Pancreas (tissue), 10 donors: ENCODE measurements around the gene PHF5A. TPM values are rescaled to one million over a fixed set of nuclear protein-coding genes. Genes with fewer than 3 reads are reported as not detected.
"Not testable (repeated sequence)": the region's sequence is repeated elsewhere in the genome, so short reads cannot be mapped to it uniquely, and the experiment has no call there.

Source experiments
- ATAC-seq, 4 donors: fragments of 200-7000 bp; cut with Tn5 transposase; one replicate each; pipeline versions ENCODE4 v1.8.0 to v1.9.1; 2020; ENCODE audit warnings: mild to moderate bottlenecking in 4 of 4, moderate library complexity in 4 of 4
- DNase-seq, 6 donors: peaks; one replicate each; pipeline ENCODE4 v3.0.0-alpha.2; 2020
- FAIRE-seq: peaks from 2 replicates; lab custom pipeline; 2012; peaks lifted over from hg19 to GRCh38; lab: Jason Lieb, UNC
- H3K27ac ChIP-seq, 4 donors: fragments of 200-600 bp; sonication (generic); 1 replicate in 3 of 4; 2 replicates in 1 of 4; pipeline versions ENCODE4 v1.5.0 to v1.8.0; 2020
- H3K27me3 ChIP-seq, 4 donors: fragments of 200-600 bp; one replicate each; pipeline ENCODE4 v1.8.0; 2021
- H3K36me3 ChIP-seq, 3 donors: fragments of 200-600 bp; sonication (generic) in 1 of 3; one replicate each; pipeline versions ENCODE4 v1.5.0 to v1.8.0; 2020 to 2021
- H3K4me1 ChIP-seq, 3 donors: fragments of 200-600 bp; one replicate each; pipeline ENCODE4 v1.8.0; 2021
- H3K4me3 ChIP-seq, 4 donors: fragments of 200-600 bp; sonication (generic) in 2 of 4; one replicate each; pipeline versions ENCODE4 v1.5.0 to v1.8.0; 2020 to 2021
- H3K9me3 ChIP-seq, 4 donors: fragments of 200-600 bp; one replicate each; pipeline ENCODE4 v1.8.0; 2021
- CTCF ChIP-seq, 4 donors: fragments of 200-600 bp; sonication (generic) in 3 of 4; IDR thresholded peaks; one replicate each; pipeline versions ENCODE4 v1.5.0 to v1.8.0; 2021; ENCODE audit warnings: antibody characterized with exemption in 4 of 4
- WGBS, 2 donors: extraction: QIAGEN DNeasy Blood & Tissue Kit; methylation state at CpG; one replicate each; pipeline ENCODE4 v1.1.7; 2013; 5-methylcytosine and 5-hydroxymethylcytosine counted together
- intact Hi-C, 3 donors: fragments of 100-400 bp; cut with DNase I; formaldehyde crosslinking; loops; one replicate each; pipeline versions ENCODE4 v1.11.1 to v1.14.2; 2022
- polyA plus RNA-seq, 2 donors: library from polyadenylated mRNA; stranded (reverse); fragments of 200-250 nt; gene quantifications; one replicate each; pipeline ENCODE4 v1.2.3, GENCODE V29; 2013
- total RNA-seq, 6 donors: library from RNA; stranded (reverse); fragmentation: NEBNext Ultra II Directional in 4 of 6; extraction: Animal tissue kit (Norgen Biotek cat#: 25700) in 4 of 6; gene quantifications; one replicate each; pipeline versions ENCODE4 v1.2.1 to v1.2.4, GENCODE V29; 2021 to 2023
- donor health status: healthy with polysubstance abuse.
- donor health status: DM: no; HTN: no; CAD: no; lungs with moderate emphysema.
- donor health status: DM: no; HTN: no; CAD: no.
- donor health status: control.
- donor health status: control.
- donor health status: Bipolar disorder and iron deficiency.
- donor health status: DM: yes; HTN: yes; CAD: no.
- donor health status: DM: no; HTN: no; CAD: no.
- donor health status: DM: no; HTN: no; CAD: no.
- donor health status: DM: yes; HTN: yes; CAD: no.

The PHF5A gene
- total and polyA plus RNA-seq, 8 donors, result 8.8 to 29.7 (median 16.7) TPM

- FAIRE-seq (no peak), ATAC-seq (no peak), DNase-seq (no peak)
- H3K27ac ChIP-seq, result no peak overlapping the region
- H3K4me3 ChIP-seq, result no peak overlapping the region
- peaks cover 4 to 30% (median 20%) of the 10 kb centered on the region in 3 donors for H3K36me3 ChIP-seq
- H3K9me3 ChIP-seq, result no peaks in the 10 kb centered on the region
- 72 to 75% methylated on average over 4 of the region's 4 CpGs for WGBS, 2 donors
- intact Hi-C loops, result no loop called here
- TF ChIP-seq CTCF (IDR thresholded peaks at IDR 0.05), result no peak
- no peaks in the 10 kb centered on the region for H3K27me3 ChIP-seq
- no peaks in the 10 kb centered on the region for H3K4me1 ChIP-seq
Observed at GRCh38 chr22:41435560-41435959, 32.9 kb downstream of the PHF5A start.

GRCh38 chr22:41434361-41435003 is 34.0 kb downstream of the PHF5A start:
- H3K4me3 ChIP-seq, DNase-seq, H3K9me3 ChIP-seq, H3K27me3 ChIP-seq, FAIRE-seq, H3K4me1 ChIP-seq, intact Hi-C loops, H3K27ac ChIP-seq: not testable (repeated sequence)
- peaks cover 4 to 30% (median 20%) of the 10 kb centered on the region in 3 donors for H3K36me3 ChIP-seq
- peak in 1 of 4 donors; percentile 7 for ATAC-seq
- 72 to 78% methylated on average over 5 of the region's 5 CpGs for WGBS, 2 donors

GRCh38 chr22:41433480-41433879 is 35.0 kb downstream of the PHF5A start:
- H3K27ac ChIP-seq, FAIRE-seq, DNase-seq, H3K4me3 ChIP-seq, H3K9me3 ChIP-seq, H3K27me3 ChIP-seq, H3K4me1 ChIP-seq, intact Hi-C loops: not testable (repeated sequence)
- 75 to 76% methylated on average over 1 of the region's 1 CpG for WGBS, 2 donors
- peak in 1 of 4 donors; percentile 35 for ATAC-seq
- H3K36me3 ChIP-seq, result peaks cover 4 to 30% (median 20%) of the 10 kb centered on the region in 3 donors

GRCh38 chr22:41431656-41432055 is 36.8 kb downstream of the PHF5A start:
- H3K27ac ChIP-seq, result no peak overlapping the region
- H3K4me3 ChIP-seq, result no peak overlapping the region
- H3K9me3 ChIP-seq, result no peaks in the 10 kb centered on the region
- FAIRE-seq (no peak), ATAC-seq (peak in 1 of 4 donors; percentile 2), DNase-seq (no peak)
- peaks cover 4 to 23% (median 16%) of the 10 kb centered on the region in 3 donors for H3K36me3 ChIP-seq
- no peaks in the 10 kb centered on the region for H3K4me1 ChIP-seq
- WGBS, 2 donors, result 89% methylated on average over 6 of the region's 6 CpGs
- intact Hi-C loops, result no loop called here
- no peaks in the 10 kb centered on the region for H3K27me3 ChIP-seq
- TF ChIP-seq CTCF (IDR thresholded peaks at IDR 0.05), result no peak

GRCh38 chr22:41429951-41430332 is 38.5 kb downstream of the PHF5A start:
- Histone ChIP-seq H3K4me3 (no peak overlapping the region), H3K27me3 (no peaks in the 10 kb centered on the region), H3K27ac (no peak overlapping the region), H3K4me1 (no peaks in the 10 kb centered on the region), H3K36me3 (peaks cover 0 to 5% (median 3%) of the 10 kb centered on the region in 3 donors), H3K9me3 (no peaks in the 10 kb centered on the region)
- no peak for TF ChIP-seq CTCF (IDR thresholded peaks at IDR 0.05)
- 99 to 100% methylated on average over 8 of the region's 8 CpGs for WGBS, 2 donors
- intact Hi-C loops, result no loop called here
- ATAC-seq, result no peak
- no peak for DNase-seq
- no peak for FAIRE-seq

GRCh38 chr22:41429232-41429950 is 39.1 kb downstream of the PHF5A start:
- no peaks in the 10 kb centered on the region for H3K27me3 ChIP-seq
- no peaks in the 10 kb centered on the region for H3K4me1 ChIP-seq
- TF ChIP-seq CTCF (IDR thresholded peaks at IDR 0.05), result no peak
- H3K4me3 ChIP-seq, result no peak overlapping the region
- no peak for DNase-seq
- no peak overlapping the region for H3K27ac ChIP-seq
- FAIRE-seq, result no peak
- no peaks in the 10 kb centered on the region for H3K9me3 ChIP-seq
- no peak for ATAC-seq
- H3K36me3 ChIP-seq, result peaks cover 0 to 5% (median 3%) of the 10 kb centered on the region in 3 donors
- 90% methylated on average over 13 of the region's 13 CpGs for WGBS, 2 donors
- intact Hi-C loops, result no loop called here
